ENCODE measurements around the gene MMEL1.
"Not testable (repeated sequence)": the region's sequence is repeated elsewhere in the genome, so short reads cannot be mapped to it uniquely, and the experiment has no call there.

Gene MMEL1

GRCh38 chr1:2628191-2628932 is 4.5 kb downstream of the MMEL1 start:
- DNase-seq, result no peak

DNA sequence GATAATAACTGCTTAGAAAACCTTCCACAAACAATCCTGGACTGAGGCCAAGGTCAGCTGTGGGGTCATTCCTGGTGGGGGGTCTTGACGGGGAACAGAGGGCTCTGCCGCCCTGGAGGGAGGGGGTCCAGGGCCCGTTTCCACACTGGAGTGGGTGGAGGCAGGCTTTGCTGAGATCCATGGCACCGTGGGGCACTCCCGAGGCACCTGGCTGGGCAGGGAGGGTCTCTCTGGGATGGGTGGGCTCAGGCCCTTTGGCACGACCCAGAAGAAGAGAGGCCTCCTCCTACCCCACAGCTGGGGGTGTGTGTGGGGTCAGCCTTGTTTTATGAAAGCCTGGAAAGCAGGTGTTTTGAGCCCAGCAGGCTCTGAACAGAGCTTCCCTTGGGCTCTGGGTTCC is 5.1 kb downstream of the MMEL1 start:
- DNase-seq, result no peak

GRCh38 chr1:2625748-2626147 is 7.1 kb downstream of the MMEL1 start:
- not testable (repeated sequence) for DNase-seq

- no peak for DNase-seq
Observed at GRCh38 chr1:2625311-2625710, 7.5 kb downstream of the MMEL1 start.

- DNase-seq, result no peak
Observed at GRCh38 chr1:2624735-2625300, 8.0 kb downstream of the MMEL1 start.

DNA sequence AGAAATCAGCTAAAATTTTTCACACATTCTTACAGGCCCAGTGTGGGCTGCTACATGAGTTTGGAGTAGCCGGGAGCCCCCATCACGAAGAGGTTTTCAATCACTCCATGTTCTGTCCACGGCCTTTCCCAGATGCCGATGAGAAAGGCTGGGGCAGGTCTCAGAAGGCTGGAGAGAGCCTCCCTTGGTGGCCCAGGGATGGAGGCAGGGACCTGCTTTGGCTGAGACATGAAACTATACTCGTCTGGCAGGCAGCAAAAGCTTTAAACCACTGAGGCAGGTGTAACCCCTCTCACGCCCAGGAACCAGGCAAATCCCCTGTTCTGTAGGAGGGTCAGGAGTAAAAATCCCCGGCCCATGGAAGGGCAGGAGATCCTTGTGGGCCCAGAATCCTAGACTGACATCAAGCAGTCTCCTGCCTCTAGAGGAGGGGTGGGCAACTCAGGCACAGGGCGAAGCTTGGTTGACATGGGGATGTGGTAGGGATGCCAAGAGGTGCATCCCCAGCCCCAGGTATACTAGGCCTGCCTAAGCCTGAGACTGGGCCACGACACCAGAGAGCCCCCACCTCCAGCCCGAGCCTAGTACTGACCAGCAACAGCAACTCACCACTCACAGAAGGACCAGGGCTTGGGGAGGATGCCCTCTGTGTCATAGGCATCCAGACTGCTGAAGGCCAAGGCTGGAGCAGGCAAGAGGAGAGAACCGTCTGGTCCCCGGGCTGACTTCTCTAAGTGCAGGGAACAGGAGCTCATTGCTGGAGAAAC is 9.1 kb downstream of the MMEL1 start:
- DNase-seq, result no peak

GRCh38 chr1:2617971-2618470 is 14.8 kb downstream of the MMEL1 start:
- no peak for DNase-seq

DNA sequence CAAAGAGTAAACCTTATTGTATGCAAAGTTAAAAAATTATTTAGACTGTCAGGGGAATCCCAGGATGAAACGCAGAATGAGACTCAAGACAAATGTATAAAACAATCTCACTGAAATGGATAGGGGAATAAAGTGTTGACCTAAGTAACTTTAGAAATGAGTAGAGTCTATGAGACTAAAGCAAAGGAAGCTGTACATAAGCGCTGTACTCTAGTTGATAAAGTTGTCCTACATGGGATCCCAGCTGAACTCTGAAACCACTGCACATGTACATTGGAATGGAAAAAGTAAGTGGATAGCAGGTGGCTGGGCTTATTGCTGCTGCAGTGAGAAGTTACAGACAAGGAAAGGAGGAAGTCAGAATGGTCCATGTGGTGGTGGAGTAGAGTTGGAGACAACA is 18.7 kb downstream of the MMEL1 start:
- DNase-seq, result no peak

DNA sequence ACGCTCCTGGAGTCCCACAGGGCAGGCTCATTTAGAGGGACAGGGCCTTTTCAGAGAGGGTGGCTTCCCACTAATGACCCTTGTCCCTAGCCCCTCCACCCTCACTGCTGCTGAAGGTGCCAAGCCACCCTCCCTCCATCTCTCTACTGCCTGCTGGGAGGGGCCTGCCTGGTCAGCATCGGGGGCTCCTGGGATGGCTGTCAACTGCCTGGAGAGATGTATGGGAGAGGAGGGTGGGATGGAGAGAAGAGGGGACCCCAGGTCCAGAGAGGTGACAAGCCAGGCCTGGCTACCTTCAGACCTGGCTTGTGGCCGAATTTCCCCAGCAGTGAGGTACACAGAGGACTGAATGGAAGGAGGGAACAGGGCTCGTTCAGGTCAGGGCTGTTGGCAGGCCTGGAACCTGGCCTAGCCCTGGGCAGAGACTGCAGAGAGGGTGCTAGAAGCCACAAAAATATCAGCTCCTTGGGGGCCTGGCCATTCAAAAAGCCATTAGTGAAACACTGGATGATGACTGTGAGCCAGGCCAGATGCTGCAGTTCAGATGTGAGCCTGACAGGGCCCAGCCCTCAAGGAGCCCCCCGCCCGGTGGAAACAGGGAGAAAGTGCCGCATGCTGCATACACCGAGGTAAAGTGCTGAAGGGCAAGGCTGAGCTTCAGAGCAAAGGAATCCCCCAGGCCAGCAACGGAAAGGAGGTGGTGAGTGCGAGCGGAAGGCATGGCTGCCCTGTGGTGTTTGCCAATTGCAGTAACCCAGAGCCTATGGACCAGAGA is 20.0 kb downstream of the MMEL1 start:
- no peak for DNase-seq

DNA sequence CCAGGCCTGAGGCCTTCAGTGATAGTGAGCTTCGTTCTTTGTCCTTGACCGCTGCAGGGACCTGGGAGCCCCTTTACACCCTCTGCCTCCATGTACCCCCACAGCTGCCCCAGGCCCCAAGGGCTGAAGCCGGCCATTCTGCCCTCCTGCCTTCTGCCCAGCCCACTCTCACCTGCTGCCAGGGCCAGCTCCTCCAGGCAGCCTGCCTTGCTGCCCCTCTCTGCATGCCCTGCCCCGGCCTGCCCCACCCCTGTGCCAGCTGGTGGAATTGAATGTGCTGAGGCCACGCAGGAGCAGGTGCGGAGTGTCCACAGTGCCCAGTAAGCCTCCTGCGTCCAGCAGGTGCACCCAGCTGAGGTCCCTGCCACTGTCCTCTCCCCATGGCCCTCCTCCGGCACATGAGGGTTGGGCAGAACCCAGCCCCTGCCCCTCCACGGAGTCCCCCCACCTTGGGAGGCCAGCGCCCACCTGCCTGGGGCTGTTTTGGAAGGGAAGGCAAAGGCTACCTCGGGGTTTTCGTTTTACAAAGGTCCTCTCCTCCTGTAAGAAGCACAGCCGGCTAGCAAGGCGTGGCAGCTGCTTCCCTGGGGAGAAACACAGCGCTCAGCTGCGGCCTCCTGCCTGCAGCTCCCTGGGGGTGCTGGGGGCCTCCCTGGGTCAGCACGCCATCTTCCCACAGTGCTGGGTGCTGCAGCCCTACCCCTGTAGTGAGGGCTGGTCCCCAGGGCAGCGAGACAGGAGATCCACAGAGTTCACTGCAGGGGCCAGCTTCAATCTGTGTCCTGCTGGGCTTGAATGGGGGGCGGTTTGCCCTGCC is 21.0 kb downstream of the MMEL1 start:
- no peak for DNase-seq

DNA sequence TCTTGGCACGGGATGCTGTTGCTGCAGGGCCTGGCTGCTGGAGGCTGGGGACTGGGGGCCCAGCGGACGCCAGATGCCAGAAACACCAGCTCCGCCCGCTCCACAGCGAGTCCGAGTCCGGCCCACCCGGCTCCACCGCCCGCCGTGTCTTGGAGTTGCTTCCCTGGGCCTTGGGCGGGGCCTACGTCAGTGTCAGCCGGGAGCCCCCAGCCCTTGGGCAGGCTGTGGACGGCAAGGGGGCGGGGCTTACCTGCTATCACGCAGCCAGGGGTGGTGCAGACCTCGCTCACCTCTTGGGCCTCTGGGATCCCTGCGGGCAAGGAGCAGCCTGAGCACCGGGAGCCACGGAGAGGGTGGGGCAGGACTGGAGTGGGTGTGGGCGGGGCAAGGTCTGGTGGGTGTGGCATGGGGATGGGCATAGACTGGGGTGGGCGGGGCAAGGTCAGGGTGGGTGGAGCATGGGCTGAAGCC is 21.8 kb downstream of the MMEL1 start:
- no peak for DNase-seq

DNA sequence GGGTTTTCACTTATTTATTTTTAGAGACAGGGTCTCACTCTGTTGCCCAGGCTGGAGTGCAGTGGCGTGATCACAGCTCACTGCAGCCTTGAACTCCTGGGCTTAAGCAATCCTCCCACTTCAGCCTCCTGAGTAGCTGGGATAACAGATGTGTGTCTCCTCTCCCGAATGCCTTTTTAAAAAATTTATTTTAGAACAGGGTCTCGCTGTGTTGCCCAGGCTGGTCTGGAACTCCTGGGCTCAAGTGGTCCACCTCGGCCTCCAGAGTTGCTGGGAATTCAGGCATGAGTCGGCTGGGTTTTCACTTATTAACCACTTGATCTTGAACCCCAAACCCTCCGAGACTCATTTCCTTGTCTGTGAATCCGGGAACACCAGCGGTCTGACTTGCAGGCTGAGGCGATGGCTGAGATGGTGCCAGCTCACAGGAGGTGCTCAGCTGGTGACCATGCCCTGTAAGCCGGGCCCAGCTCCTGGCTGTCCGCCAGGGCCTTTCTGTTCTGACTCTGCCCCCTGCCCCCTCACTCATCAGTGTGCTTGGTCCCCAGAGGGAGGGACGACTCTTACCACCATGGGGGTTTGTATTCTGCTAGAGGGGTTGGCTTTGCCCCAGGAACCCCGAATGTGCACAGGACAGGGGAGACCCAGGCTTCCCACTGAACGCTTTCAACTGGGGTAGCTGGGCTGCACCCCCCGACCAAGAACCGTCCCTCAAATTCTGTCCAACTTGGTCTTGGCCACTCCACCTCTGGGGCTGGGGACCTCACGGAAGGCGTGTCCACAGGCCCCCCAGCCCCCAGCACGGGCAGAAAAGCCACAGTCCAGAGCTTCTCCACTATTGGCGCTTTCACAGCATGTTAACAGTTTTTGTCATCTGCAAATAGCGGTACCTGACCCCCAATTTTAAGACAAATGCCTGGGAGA is 22.5 kb downstream of the MMEL1 start:
- DNase-seq, result no peak

- DNase-seq, result no peak
Observed at GRCh38 chr1:2609319-2610035, 23.3 kb downstream of the MMEL1 start.

DNA sequence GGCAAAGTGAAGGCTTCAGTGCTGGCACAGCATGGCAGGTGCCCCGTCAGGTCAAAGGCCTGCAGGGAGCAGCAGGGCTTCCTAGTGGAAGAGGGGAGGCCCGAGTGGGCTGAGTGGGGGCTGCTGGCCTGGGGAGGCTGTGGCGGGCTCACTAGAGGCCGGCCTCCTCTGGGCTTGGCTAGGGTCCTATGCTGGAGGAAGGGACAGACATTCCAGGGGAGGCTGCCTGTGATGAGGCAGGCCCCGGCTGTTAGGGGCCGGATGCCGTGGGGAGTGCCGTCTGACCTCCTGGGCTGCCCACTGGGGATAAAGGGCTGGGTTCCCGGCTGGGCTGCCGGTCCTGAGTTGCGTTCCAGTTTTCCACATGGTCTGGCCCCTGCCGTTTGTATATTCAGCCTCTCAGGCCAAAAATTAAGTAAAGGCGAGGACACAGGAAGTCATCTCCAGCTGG is 25.1 kb downstream of the MMEL1 start:
- no peak for DNase-seq

- no peak for DNase-seq
Observed at GRCh38 chr1:2606881-2607621, 25.8 kb downstream of the MMEL1 start.

DNA sequence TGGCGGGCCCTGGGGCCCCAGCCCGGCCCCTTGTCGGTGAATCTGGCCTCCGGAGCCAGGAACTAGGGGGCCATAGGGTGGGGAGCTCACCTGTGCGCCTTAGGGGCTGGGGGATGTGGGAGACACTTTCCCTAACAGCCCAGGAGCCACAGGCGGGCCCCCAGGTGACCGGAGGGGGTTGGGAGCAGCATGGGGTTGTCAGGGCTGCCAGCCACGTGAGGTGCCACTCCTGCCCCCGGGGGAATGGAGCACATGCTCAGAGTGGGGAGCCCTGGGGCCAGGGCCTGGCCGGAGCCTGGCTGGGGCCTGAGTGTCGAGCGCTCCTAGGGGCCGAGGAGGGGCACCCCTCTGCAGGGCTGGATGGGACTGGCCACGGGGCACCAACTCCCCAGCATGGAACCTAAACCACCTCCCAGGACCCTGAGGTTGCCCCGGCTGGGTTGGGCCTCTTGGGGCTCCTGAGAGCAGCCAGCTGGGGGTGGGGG is 26.4 kb downstream of the MMEL1 start:
- no peak for DNase-seq

DNA sequence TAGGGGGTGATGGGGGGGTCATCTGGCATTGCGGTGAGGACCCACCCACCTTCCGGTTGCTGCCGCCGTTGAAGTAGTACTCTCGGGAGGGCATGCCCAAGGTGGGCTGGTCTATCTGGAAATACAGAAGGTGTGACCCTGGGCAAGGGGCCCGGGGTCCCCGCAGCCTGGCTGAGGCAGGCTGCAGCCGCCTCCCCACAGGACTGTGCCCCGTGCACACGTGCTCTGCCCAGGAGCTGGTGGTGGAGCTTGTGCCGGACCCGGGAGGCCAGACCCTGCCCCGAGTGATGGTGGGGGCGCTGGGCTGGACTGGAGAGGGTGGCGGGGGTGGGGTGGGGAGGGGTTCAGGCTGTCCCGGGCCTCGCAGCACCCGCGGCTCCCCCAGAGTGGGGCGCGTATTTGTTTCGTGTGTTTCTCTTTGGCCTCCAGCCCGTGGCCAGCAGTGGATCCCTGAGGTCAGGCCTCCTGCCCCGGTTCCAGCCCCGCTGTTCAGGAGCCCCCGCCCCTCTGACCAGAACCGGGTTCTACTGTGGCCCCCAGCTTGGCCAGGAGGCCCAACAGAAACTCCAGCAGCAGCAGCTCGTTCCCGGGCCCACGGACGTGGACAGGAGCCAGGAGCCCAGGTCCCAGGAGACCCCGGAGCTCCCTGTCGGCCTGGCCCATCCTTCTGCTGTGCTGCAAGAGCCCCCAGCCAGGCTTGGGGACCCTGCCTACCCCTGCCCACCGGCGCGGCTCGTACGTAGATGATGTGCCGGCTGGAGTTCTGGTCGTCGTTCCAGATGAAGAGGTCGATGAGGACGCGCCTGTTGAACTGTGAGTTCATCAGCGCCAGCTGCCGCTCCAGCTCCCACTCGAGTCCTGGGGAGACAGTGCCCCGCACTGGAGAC is 27.1 kb downstream of the MMEL1 start:
- no peak for DNase-seq

DNA sequence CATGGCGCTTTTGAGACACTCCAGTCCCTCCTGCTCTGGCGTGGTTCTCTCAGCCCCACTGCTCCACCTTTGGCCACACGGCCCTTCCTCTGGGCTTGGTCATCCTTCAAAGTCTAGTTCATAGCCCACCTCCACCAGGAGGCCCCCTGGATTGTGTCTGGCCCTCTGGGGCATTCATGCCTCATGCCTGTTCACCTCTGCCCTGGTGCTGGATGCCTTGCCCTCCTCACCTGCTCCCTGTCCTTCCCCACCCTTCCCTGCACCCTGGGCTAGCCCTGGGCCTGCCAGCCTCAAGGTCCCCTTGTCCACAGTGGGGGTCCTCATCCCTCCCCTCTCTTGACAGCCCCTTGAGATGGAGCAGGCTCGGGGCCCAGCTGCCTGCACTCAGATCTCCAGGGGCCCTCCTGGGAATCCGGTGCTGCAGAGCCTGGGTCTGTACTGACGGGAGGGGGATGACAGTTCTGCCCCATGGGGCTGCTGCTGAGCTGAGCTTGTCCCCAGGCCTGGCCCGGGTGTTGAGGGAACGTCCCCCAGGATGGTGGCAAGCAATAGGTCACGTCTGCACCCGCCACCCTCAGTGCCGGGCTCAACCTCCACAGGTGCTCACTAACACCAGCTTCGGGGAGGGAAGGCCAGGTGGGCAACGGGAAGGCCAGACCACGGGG is 27.8 kb downstream of the MMEL1 start:
- no peak for DNase-seq
